A673 (cell line): Measurements from ENCODE around the gene STOX2. TPM values are rescaled to one million over a fixed set of nuclear protein-coding genes. Genes with fewer than 3 reads are reported as not detected.

Experiments used
- BruUV-seq: library from RNA; stranded (reverse); fragments of 400-500 nt; replicated peaks from 2 replicates; lab custom pipeline; 2021; lab: Mats Ljungman, UMichigan
- CTCF ChIA-PET: fragments of 300-600 bp; sonication (Branson Sonifier 250); formaldehyde crosslinking; loops from one replicate; lab custom pipeline; 2022; ENCODE audit warnings: antibody characterized with exemption; lab: Charles Lee
- POLR2A ChIA-PET: fragments of 300-600 bp; sonication (Branson Sonifier 250); formaldehyde crosslinking; loops from one replicate; lab custom pipeline; 2022; ENCODE audit warnings: antibody characterized with exemption; ENCODE audit not compliant: low non-redundant PET; lab: Charles Lee
- DNase-seq: peaks from one replicate; pipeline ENCODE4 v3.0.0-alpha.2; 2015; ENCODE audit warnings: low spot score
- H3K27ac ChIP-seq: fragments of 200-600 bp; sonication (generic); 2 replicates; pipeline ENCODE4 v1.5.1; 2016; ENCODE audit warnings: mixed run types, low read depth, mild to moderate bottlenecking, mixed read lengths, antibody characterized with exemption, low read length; ENCODE audit not compliant: poor library complexity, severe bottlenecking
- H3K27me3 ChIP-seq: fragments of 200-600 bp; sonication (generic); replicated peaks from 2 replicates; pipeline ENCODE4 v1.6.1; 2017; ENCODE audit warnings: mixed run types, low read depth, mild to moderate bottlenecking, mixed read lengths, antibody characterized with exemption, low read length; ENCODE audit not compliant: insufficient read depth, poor library complexity
- H3K36me3 ChIP-seq: fragments of 200-600 bp; sonication (generic); 2 replicates; pipeline ENCODE4 v1.6.1; 2016; ENCODE audit warnings: mixed run types, mild to moderate bottlenecking, mixed read lengths, antibody characterized with exemption, low read length; ENCODE audit not compliant: insufficient read depth, poor library complexity, severe bottlenecking
- H3K4me1 ChIP-seq: fragments of 200-600 bp; sonication (generic); 2 replicates; pipeline ENCODE4 v1.6.1; 2017; ENCODE audit warnings: mixed run types, mild to moderate bottlenecking, mixed read lengths, antibody characterized with exemption, low read length; ENCODE audit not compliant: insufficient read depth, poor library complexity, severe bottlenecking
- H3K4me3 ChIP-seq: fragments of 200-600 bp; sonication (generic); 2 replicates; pipeline ENCODE4 v1.5.1; 2016; ENCODE audit warnings: low read depth, mixed run types, mild to moderate bottlenecking, mixed read lengths, low read length; ENCODE audit not compliant: poor library complexity, severe bottlenecking
- H3K9me3 ChIP-seq: fragments of 200-600 bp; sonication (generic); 2 replicates; pipeline ENCODE4 v1.6.1; 2016; ENCODE audit warnings: mixed run types, low read depth, mild to moderate bottlenecking, mixed read lengths, antibody characterized with exemption, low read length; ENCODE audit not compliant: poor library complexity, severe bottlenecking
- EZH2 ChIP-seq: fragments of 200-600 bp; sonication (generic); IDR thresholded peaks from 2 replicates; pipeline ENCODE4 v1.6.1; 2017; ENCODE audit warnings: borderline replicate concordance, low read depth, mild to moderate bottlenecking, mixed read lengths, antibody characterized with exemption, low read length; ENCODE audit not compliant: poor library complexity, severe bottlenecking
- intact Hi-C: fragments of 100-400 bp; cut with micrococcal nuclease; formaldehyde crosslinking; loops from one replicate; pipeline ENCODE4 v1.10.0; 2022; ENCODE audit not compliant: unreplicated experiment
- total RNA-seq: library from RNA; stranded (reverse); gene quantifications from 2 replicates; pipeline ENCODE4 v1.2.3, GENCODE V29; 2021
- TF ChIP-seq, protein P1 (sequence below): fragments of 300-800, 200-600 bp; sonication (generic); conservative IDR thresholded peaks from 2 replicates; pipeline ENCODE4 v1.5.1; 2017; ENCODE audit warnings: low read depth, mild to moderate bottlenecking, antibody characterized with exemption, low read length, moderate library complexity, mixed read lengths

STOX2 gene
- total RNA-seq, 1 experiment from 2014 or later: 2.9 TPM

- CTCF ChIA-PET: no interaction called here
- H3K9me3 ChIP-seq: no peaks in the 10 kb centered on the region
- no peaks in the 10 kb centered on the region for H3K27me3 ChIP-seq
- TF ChIP-seq EZH2: no peak
- TF ChIP-seq, protein P1, sequence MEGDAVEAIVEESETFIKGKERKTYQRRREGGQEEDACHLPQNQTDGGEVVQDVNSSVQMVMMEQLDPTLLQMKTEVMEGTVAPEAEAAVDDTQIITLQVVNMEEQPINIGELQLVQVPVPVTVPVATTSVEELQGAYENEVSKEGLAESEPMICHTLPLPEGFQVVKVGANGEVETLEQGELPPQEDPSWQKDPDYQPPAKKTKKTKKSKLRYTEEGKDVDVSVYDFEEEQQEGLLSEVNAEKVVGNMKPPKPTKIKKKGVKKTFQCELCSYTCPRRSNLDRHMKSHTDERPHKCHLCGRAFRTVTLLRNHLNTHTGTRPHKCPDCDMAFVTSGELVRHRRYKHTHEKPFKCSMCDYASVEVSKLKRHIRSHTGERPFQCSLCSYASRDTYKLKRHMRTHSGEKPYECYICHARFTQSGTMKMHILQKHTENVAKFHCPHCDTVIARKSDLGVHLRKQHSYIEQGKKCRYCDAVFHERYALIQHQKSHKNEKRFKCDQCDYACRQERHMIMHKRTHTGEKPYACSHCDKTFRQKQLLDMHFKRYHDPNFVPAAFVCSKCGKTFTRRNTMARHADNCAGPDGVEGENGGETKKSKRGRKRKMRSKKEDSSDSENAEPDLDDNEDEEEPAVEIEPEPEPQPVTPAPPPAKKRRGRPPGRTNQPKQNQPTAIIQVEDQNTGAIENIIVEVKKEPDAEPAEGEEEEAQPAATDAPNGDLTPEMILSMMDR: no peak
- H3K27ac ChIP-seq: no peak overlapping the region
- H3K36me3 ChIP-seq: no peaks in the 10 kb centered on the region
- intact Hi-C loops: no loop called here
- no peak overlapping the region for H3K4me3 ChIP-seq
- DNase-seq: no peak
- H3K4me1 ChIP-seq: no peaks in the 10 kb centered on the region
- POLR2A ChIA-PET: no interaction called here
- no TSS peak for BruUV-seq
These were observed 114.0 kb downstream of the STOX2 start for GRCh38 chr4:184019076-184019475.

GRCh38 chr4:184019667-184020623 lies 114.8 kb downstream of the STOX2 start:
- Histone ChIP-seq H3K4me3 (no peak overlapping the region), H3K9me3 (no peaks in the 10 kb centered on the region), H3K4me1 (no peaks in the 10 kb centered on the region), H3K27me3 (no peaks in the 10 kb centered on the region), H3K27ac (no peak overlapping the region), H3K36me3 (no peaks in the 10 kb centered on the region)
- ChIA-PET POLR2A (interaction anchor here (0.6 to 0.7 kb wide), 3 partner anchors 8 to 459 kb away, joined by 3 to 5 read pairs (median 5); no protein-coding TSS in a partner anchor), CTCF (no interaction called here)
- TF ChIP-seq, protein P1: no peak
- no peak for TF ChIP-seq EZH2
- no TSS peak for BruUV-seq
- intact Hi-C loops: no loop called here
- no peak for DNase-seq

GRCh38 chr4:184021389-184021788 lies 116.3 kb downstream of the STOX2 start:
- no peak for DNase-seq
- no peaks in the 10 kb centered on the region for H3K36me3 ChIP-seq
- ChIA-PET CTCF (no interaction called here), POLR2A (no interaction called here)
- no peak overlapping the region for H3K4me3 ChIP-seq
- BruUV-seq: no TSS peak
- intact Hi-C loops: no loop called here
- TF ChIP-seq EZH2: no peak
- TF ChIP-seq, protein P1: no peak
- no peaks in the 10 kb centered on the region for H3K4me1 ChIP-seq
- H3K27ac ChIP-seq: no peak overlapping the region
- no peaks in the 10 kb centered on the region for H3K27me3 ChIP-seq
- no peaks in the 10 kb centered on the region for H3K9me3 ChIP-seq
